ENCODE data around the gene HEG1. TPM values are rescaled to one million over a fixed set of nuclear protein-coding genes. Genes with fewer than 3 reads are reported as not detected.

The HEG1 gene
- total RNA-seq, 2 experiments from 2014 or later = 24.5 to 25.8 TPM

- Mint-ChIP-seq H3K9me3 (no peaks in the 10 kb centered on the region), H3K4me3 (no peak overlapping the region), H3K27ac (no peak overlapping the region), H3K4me1 (ENCODE audit: low read depth) (peaks cover under 1% of the 10 kb centered on the region), H3K27me3 (no peaks in the 10 kb centered on the region), H3K36me3 (ENCODE audit: low read depth) (peaks cover 9% of the 10 kb centered on the region)
- intact Hi-C loops (cut with micrococcal nuclease) = no loop called here
- DNase-seq (no peak), ATAC-seq (no peak)
- ChIA-PET POLR2A (interaction anchor here (1.4 kb wide), 1 partner anchor 11 kb away, joined by 4 read pairs; no protein-coding TSS in a partner anchor), CTCF (no interaction called here)
- no peak for TF ChIP-seq CTCF (IDR thresholded peaks at IDR 0.05)
Measured at GRCh38 chr3:125045194-125045593, 10.6 kb downstream of the HEG1 start.

- DNase-seq = no peak
- CTCF ChIA-PET = no interaction called here
Measured at GRCh38 chr3:125043599-125044151, 12.1 kb downstream of the HEG1 start.

GRCh38 chr3:125042725-125043406, 12.9 kb downstream of the HEG1 start:
- ChIA-PET CTCF (no interaction called here), POLR2A (interaction anchor here (0.7 kb wide), 1 partner anchor 71 kb away, joined by 3 read pairs; no protein-coding TSS in a partner anchor)
- DNase-seq = no peak
- no peaks in the 10 kb centered on the region for H3K36me3 Mint-ChIP-seq (ENCODE audit: low read depth)
- no peak overlapping the region for H3K27ac Mint-ChIP-seq
- no peak overlapping the region for H3K4me3 Mint-ChIP-seq
- no peak for ATAC-seq
- H3K27me3 Mint-ChIP-seq = no peaks in the 10 kb centered on the region
- peaks cover 12% of the 10 kb centered on the region for H3K4me1 Mint-ChIP-seq (ENCODE audit: low read depth)
- H3K9me3 Mint-ChIP-seq = no peaks in the 10 kb centered on the region
- intact Hi-C loops (cut with micrococcal nuclease) = no loop called here
- TF ChIP-seq CTCF (IDR thresholded peaks at IDR 0.05) = no peak

More at GRCh38 chr3:125043599-125044151, 12.1 kb downstream of the HEG1 start:
- Mint-ChIP-seq H3K27me3 (no peaks in the 10 kb centered on the region), H3K27ac (no peak overlapping the region), H3K9me3 (no peaks in the 10 kb centered on the region), H3K36me3 (ENCODE audit: low read depth) (peaks cover 3% of the 10 kb centered on the region), H3K4me1 (ENCODE audit: low read depth) (peaks cover 9% of the 10 kb centered on the region), H3K4me3 (no peak overlapping the region)
- ATAC-seq = no peak
- TF ChIP-seq CTCF (IDR thresholded peaks at IDR 0.05) = no peak
- intact Hi-C loops (cut with micrococcal nuclease) = no loop called here
- POLR2A ChIA-PET = no interaction called here

GRCh38 chr3:125039131-125040100, 16.4 kb downstream of the HEG1 start:
- Mint-ChIP-seq H3K27me3 (no peaks in the 10 kb centered on the region), H3K27ac (no peak overlapping the region), H3K36me3 (ENCODE audit: low read depth) (peaks cover 13% of the 10 kb centered on the region), H3K4me1 (ENCODE audit: low read depth) (peaks cover 29% of the 10 kb centered on the region), H3K9me3 (peaks cover 12% of the 10 kb centered on the region), H3K4me3 (no peak overlapping the region)
- ChIA-PET POLR2A (interaction anchor here (1.3 to 2.4 kb wide), 2 partner anchors 13 kb away, joined by 3 to 8 read pairs; no protein-coding TSS in a partner anchor), CTCF (no interaction called here)
- TF ChIP-seq CTCF (IDR thresholded peaks at IDR 0.05) = no peak
- DNase-seq (no peak), ATAC-seq (no peak)
- intact Hi-C loops (cut with micrococcal nuclease) = no loop called here
